CD4-positive, alpha-beta T cell (primary cell): ENCODE results near the gene C3orf49. TPM values are rescaled to one million over a fixed set of nuclear protein-coding genes. Genes with fewer than 3 reads are reported as not detected.

ENCODE experiments used
- ATAC-seq: fragments of 200-7000 bp; cut with Tn5 transposase; one replicate; pipeline ENCODE4 v1.10.0; 2022; ENCODE audit warnings: mild to moderate bottlenecking; ENCODE audit not compliant: poor library complexity
- CTCF ChIA-PET: fragments of 350-600 bp; sonication (Branson Sonifier 250); formaldehyde crosslinking; loops from one replicate; lab custom pipeline; 2021; ENCODE audit warnings: antibody characterized with exemption, inconsistent platforms; lab: Charles Lee
- POLR2A ChIA-PET: fragments of 350-600 bp; sonication (Branson Sonifier 250); formaldehyde crosslinking; loops from one replicate; lab custom pipeline; 2021; ENCODE audit warnings: antibody characterized with exemption, inconsistent platforms; lab: Charles Lee
- DNase-seq, 14 experiments: peaks; one replicate each; pipeline ENCODE4 v3.0.0-alpha.2; 2013 to 2020; ENCODE audit warnings: mixed read lengths in 2 of 14
- H3K27ac ChIP-seq, 2 donors: one replicate each; pipeline versions ENCODE4 v1.5.1 to v1.7.0; 2013; ENCODE audit warnings: low read length in 2 of 2, low read depth in 1 of 2, mild to moderate bottlenecking in 1 of 2
- H3K27me3 ChIP-seq, 2 experiments: 1 replicate in 1 of 2; 2 replicates in 1 of 2; pipeline versions ENCODE4 v1.6.1 to v1.7.0; 2013; ENCODE audit warnings: low read length in 2 of 2, control low read depth in 1 of 2, mild to moderate bottlenecking in 1 of 2, moderate library complexity in 1 of 2; ENCODE audit not compliant: insufficient read depth in 2 of 2, control insufficient read depth in 1 of 2
- H3K36me3 ChIP-seq: one replicate; pipeline ENCODE4 v1.6.1; 2013; ENCODE audit warnings: low read length, control low read depth; ENCODE audit not compliant: insufficient read depth
- H3K4me1 ChIP-seq: one replicate; pipeline ENCODE4 v1.6.1; 2013; ENCODE audit warnings: low read length, control low read depth; ENCODE audit not compliant: insufficient read depth
- H3K4me3 ChIP-seq: one replicate; pipeline ENCODE4 v1.5.1; 2013; ENCODE audit warnings: mild to moderate bottlenecking, low read length, moderate library complexity
- H3K9me3 ChIP-seq, 2 experiments: 1 replicate in 1 of 2; 2 replicates in 1 of 2; pipeline versions ENCODE4 v1.6.1 to v1.7.0; 2013; ENCODE audit warnings: low read length in 2 of 2, mild to moderate bottlenecking in 2 of 2, control low read depth in 1 of 2, moderate library complexity in 1 of 2; ENCODE audit not compliant: control insufficient read depth in 1 of 2, insufficient read depth in 1 of 2
- H3K27ac Mint-ChIP-seq: one replicate; pipeline ENCODE4 v1.8.0; 2020; ENCODE audit warnings: mixed read lengths
- H3K27me3 Mint-ChIP-seq: one replicate; pipeline ENCODE4 v1.8.0; 2021; ENCODE audit warnings: mixed read lengths
- H3K36me3 Mint-ChIP-seq: one replicate; pipeline ENCODE4 v1.8.0; 2021; ENCODE audit warnings: low read depth, mixed read lengths
- H3K4me1 Mint-ChIP-seq: one replicate; pipeline ENCODE4 v1.8.0; 2021; ENCODE audit warnings: low read depth, mixed read lengths
- H3K4me3 Mint-ChIP-seq: one replicate; pipeline ENCODE4 v1.8.0; 2020; ENCODE audit warnings: mild to moderate bottlenecking, mixed read lengths
- H3K9me3 Mint-ChIP-seq: one replicate; pipeline ENCODE4 v1.8.0; 2020; ENCODE audit warnings: mixed read lengths
- CTCF ChIP-seq: fragments of 200-600 bp; IDR thresholded peaks from one replicate; pipeline ENCODE4 v1.8.0; 2022; ENCODE audit warnings: antibody characterized with exemption, mild to moderate bottlenecking
- intact Hi-C, 2 experiments: fragments of 100-400 bp; cut with DNase I in 1 of 2; cut with micrococcal nuclease in 1 of 2; formaldehyde crosslinking; loops; one replicate each; pipeline versions ENCODE4 v1.15.1 to v1.9.0; 2023 to 2025; cut with DNase I, micrococcal nuclease
- total RNA-seq, 174 experiments: library from RNA in 2 of 174; stranded (reverse) in 2 of 174; gene quantifications; one replicate each; pipeline ENCODE4 v1.2.3 and lab custom pipeline; 2021 to 2026

C3orf49 gene
- total RNA-seq, 2 experiments from 2014 or later = not detected

GRCh38 chr3:63791974-63792373 lies 27.1 kb upstream of the C3orf49 start:
- Mint-ChIP-seq H3K4me3 (no peak overlapping the region), H3K4me1 (no peaks in the 10 kb centered on the region), H3K27ac (no peak overlapping the region), H3K9me3 (no peaks in the 10 kb centered on the region), H3K36me3 (no peaks in the 10 kb centered on the region), H3K27me3 (peaks cover 14% of the 10 kb centered on the region)
- Histone ChIP-seq H3K4me3 (no peak overlapping the region), H3K27me3 (no peaks in the 10 kb centered on the region), H3K4me1 (no peaks in the 10 kb centered on the region), H3K9me3 (no peaks in the 10 kb centered on the region), H3K27ac (no peak overlapping the region), H3K36me3 (no peaks in the 10 kb centered on the region)
- TF ChIP-seq CTCF = no peak
- ATAC-seq (no peak), DNase-seq (no peak)
- intact Hi-C loops = no loop called here
- CTCF ChIA-PET = interaction anchor here (1.4 kb wide), 1 partner anchor 36 kb away, joined by 3 read pairs; no protein-coding TSS in a partner anchor
- POLR2A ChIA-PET = no interaction called here

- Mint-ChIP-seq H3K27ac (no peak overlapping the region), H3K36me3 (no peaks in the 10 kb centered on the region), H3K4me3 (no peak overlapping the region), H3K9me3 (no peaks in the 10 kb centered on the region), H3K4me1 (no peaks in the 10 kb centered on the region), H3K27me3 (peaks cover 5% of the 10 kb centered on the region)
- H3K4me3 ChIP-seq = no peak overlapping the region
- TF ChIP-seq CTCF = no peak
- intact Hi-C loops = no loop called here
- H3K4me1 ChIP-seq = no peaks in the 10 kb centered on the region
- ChIA-PET POLR2A (no interaction called here), CTCF (no interaction called here)
- H3K27ac ChIP-seq = no peak overlapping the region
- no peak for DNase-seq
- H3K9me3 ChIP-seq = no peaks in the 10 kb centered on the region
- no peak for ATAC-seq
- no peaks in the 10 kb centered on the region for H3K27me3 ChIP-seq
- no peaks in the 10 kb centered on the region for H3K36me3 ChIP-seq
Observed at GRCh38 chr3:63795438-63795837, 23.7 kb upstream of the C3orf49 start.

- no peak overlapping the region for H3K4me3 ChIP-seq
- intact Hi-C loops = no loop called here
- peaks cover 5% of the 10 kb centered on the region for H3K27me3 Mint-ChIP-seq
- no peaks in the 10 kb centered on the region for H3K36me3 ChIP-seq
- H3K27me3 ChIP-seq = no peaks in the 10 kb centered on the region
- no peak for ATAC-seq
- H3K27ac Mint-ChIP-seq = no peak overlapping the region
- H3K27ac ChIP-seq = no peak overlapping the region
- H3K36me3 Mint-ChIP-seq = no peaks in the 10 kb centered on the region
- no peaks in the 10 kb centered on the region for H3K9me3 ChIP-seq
- no peak for TF ChIP-seq CTCF
- H3K4me1 ChIP-seq = no peaks in the 10 kb centered on the region
- no peaks in the 10 kb centered on the region for H3K4me1 Mint-ChIP-seq
- H3K9me3 Mint-ChIP-seq = no peaks in the 10 kb centered on the region
- H3K4me3 Mint-ChIP-seq = no peak overlapping the region
- CTCF ChIA-PET = no interaction called here
- POLR2A ChIA-PET = interaction anchor here (0.6 kb wide), 1 partner anchor 8 kb away, joined by 3 read pairs; no protein-coding TSS in a partner anchor
- no peak for DNase-seq
Observed at GRCh38 chr3:63798544-63798943, 20.6 kb upstream of the C3orf49 start.
